ENCODE data around the gene MPZL1.

The MPZL1 gene

DNA sequence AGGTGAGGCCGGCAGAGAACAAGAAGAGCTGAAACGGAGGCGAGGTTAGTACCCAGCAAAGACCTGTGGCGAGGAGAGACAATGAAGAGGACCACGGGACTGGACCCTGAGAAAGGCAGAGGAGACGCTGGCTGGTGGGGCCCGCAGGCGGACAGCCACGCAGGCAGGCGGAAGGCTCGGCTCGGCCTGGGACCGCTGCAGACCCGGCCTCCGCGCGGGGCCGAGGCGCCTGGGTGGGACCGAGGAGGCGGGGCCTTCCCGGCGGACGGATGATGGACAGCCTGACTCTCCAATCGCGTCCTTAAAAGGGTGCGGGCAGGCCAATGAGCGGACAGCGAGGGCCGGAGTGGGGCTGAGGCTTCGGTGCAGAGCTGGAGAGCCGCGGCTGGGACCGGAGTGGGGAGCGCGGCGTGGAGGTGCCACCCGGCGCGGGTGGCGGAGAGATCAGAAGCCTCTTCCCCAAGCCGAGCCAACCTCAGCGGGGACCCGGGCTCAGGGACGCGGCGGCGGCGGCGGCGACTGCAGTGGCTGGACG lies at the start of gene MPZL1:
MPZL1 (plus strand) TSS at position 366 of the 535 bp plus-strand sequence. CDS start 170 bp downstream, outside the sequence.
- Mint-ChIP-seq H3K27ac (peak within 1 kb of the TSS; percentile 86), H3K9me3 (peaks cover 3% of the 10 kb centered on the region), H3K4me1 (peaks cover 45% of the 10 kb centered on the region), H3K36me3 (peaks cover 5% of the 10 kb centered on the region), H3K4me3 (peak within 1 kb of the TSS; percentile 92), H3K27me3 (no peaks in the 10 kb centered on the region)
- peak; percentile 94 for ATAC-seq (ENCODE audit: low read depth)
- DNase-seq (ENCODE audit: low spot score in 2 of 2) = peak; percentile 96 to 99

DNA sequence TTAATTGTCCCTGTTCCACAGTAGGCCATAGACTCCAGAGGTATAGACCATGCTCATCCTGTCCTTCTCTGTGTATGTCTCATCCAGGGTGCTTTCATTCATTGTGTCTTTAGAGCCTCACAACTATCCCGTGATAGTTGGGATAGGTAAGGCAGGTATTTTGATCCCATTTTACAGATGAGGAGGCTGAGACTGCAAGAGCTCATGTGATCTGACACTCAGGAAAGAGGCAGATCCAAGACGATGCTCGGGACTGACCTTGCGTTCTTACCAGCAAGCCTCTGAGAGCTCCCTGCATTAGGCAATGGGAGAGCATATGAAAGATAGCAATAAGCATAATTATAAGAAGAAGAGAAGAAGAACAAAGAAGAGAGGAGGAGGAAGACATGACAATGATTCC lies 49.0 kb upstream of the MPZL1 start:
- Mint-ChIP-seq H3K9me3 (no peaks in the 10 kb centered on the region), H3K4me1 (peaks cover 64% of the 10 kb centered on the region), H3K4me3 (no peak overlapping the region), H3K27ac (peak overlapping the region; percentile 45), H3K36me3 (peaks cover 47% of the 10 kb centered on the region), H3K27me3 (no peaks in the 10 kb centered on the region)
- DNase-seq (ENCODE audit: low spot score in 2 of 2) = no peak
- no peak for ATAC-seq (ENCODE audit: low read depth)

DNA sequence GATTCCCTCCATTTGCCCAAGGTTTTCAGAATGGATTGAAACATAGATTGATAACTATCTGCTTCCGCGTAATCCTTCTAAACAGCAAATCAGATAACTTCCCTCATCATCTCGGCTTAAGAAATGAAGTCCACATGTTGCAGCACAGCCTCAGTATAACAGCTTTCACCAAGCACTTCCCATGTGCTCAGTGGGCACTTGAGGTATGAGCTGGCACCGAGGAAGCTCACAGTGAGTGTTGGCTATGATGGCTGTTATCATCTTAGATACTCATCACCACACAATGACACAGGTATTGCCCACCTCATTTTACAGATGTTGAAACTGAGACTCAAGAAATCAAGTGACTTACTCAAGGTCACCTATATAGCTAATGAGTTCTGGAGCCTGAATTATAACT lies 48.5 kb upstream of the MPZL1 start:
- Mint-ChIP-seq H3K9me3 (no peaks in the 10 kb centered on the region), H3K4me3 (no peak overlapping the region), H3K36me3 (peaks cover 46% of the 10 kb centered on the region), H3K27ac (peak overlapping the region; percentile 12), H3K4me1 (peaks cover 63% of the 10 kb centered on the region), H3K27me3 (no peaks in the 10 kb centered on the region)
- ATAC-seq (ENCODE audit: low read depth) (no peak), DNase-seq (ENCODE audit: low spot score in 2 of 2) (no peak)

DNA sequence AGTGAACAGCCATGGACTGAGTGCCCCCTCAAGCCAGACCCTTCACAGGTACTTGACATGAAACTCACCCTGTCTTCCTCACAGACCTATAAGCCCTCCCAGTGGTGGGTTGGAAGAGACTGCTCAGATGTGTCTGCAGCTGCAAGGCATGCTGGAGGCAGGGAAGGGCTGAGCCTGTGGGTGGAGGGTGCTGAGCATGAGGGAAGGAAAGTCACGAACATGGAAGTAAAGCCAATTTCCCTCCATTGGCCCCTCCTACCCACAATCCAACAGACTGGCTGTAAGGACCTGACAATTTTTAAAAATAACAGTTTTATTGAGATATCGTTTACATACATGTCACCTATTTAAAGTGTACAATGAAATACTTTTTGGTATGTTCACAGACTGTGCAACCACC lies 47.6 kb upstream of the MPZL1 start:
- no peaks in the 10 kb centered on the region for H3K27me3 Mint-ChIP-seq
- H3K9me3 Mint-ChIP-seq = no peaks in the 10 kb centered on the region
- H3K4me3 Mint-ChIP-seq = no peak overlapping the region
- H3K36me3 Mint-ChIP-seq = peaks cover 43% of the 10 kb centered on the region
- DNase-seq (ENCODE audit: low spot score in 2 of 2) (no peak), ATAC-seq (ENCODE audit: low read depth) (no peak)
- H3K27ac Mint-ChIP-seq = peak overlapping the region; percentile 43
- peaks cover 55% of the 10 kb centered on the region for H3K4me1 Mint-ChIP-seq

DNA sequence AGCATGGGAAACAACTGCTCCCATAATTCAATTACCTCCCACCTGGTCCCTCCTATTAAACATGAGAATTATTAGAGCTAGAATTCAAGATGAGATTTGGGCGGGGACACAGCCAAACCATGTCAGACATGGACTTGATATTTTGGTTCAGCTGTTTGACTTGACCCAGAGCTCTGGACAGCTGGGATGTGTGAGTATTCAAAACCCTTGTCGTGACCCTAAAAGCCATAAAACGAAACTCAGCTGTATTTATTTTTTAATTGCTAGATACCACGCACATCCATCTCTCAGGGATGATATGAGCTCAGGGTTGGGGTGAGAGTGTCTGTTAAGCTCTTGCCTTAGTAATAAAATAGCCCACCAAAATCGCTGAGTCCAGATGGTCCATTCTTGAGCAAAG lies 46.3 kb upstream of the MPZL1 start:
- no peak for ATAC-seq (ENCODE audit: low read depth)
- no peak overlapping the region for H3K27ac Mint-ChIP-seq

DNA sequence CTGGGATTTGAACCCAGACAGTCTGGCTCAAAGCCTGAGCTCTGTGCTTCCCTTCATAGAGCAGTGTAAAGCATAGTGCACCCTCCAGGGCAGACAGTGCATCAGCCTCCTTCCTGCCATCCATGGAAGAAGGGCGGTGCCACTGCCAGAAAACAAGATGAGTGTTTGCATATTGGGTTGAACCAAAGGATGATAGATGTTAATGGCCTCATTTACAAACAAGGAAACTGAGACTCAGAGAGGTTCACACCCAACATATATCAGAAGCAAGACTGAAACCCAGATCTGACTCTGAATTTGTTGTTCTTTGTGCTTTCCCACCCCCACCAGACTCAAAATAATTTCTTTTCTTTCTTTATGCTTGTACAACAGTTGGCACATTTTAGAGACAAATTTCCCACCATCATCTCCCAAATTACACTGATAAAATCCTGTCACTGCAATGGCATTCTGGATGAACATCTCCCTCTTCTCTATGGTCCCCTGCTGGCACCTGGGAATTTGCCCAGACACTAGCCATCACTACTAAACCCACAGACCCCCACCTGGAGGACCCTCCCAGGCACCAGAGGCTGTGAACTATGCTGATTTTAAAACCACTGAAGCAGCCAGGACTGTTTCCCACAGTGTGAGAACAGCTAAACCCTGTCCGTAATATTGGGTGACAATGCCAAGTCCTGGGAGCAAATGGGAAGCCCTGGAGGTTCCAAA lies 45.4 kb upstream of the MPZL1 start:
- Mint-ChIP-seq H3K4me3 (no peak overlapping the region), H3K27ac (no peak overlapping the region), H3K27me3 (no peaks in the 10 kb centered on the region), H3K4me1 (peaks cover 36% of the 10 kb centered on the region), H3K9me3 (no peaks in the 10 kb centered on the region), H3K36me3 (peaks cover 36% of the 10 kb centered on the region)
- DNase-seq (ENCODE audit: low spot score in 2 of 2) = no peak
- peak; percentile 34 for ATAC-seq (ENCODE audit: low read depth)

More for the DNA sequence above, 46.3 kb upstream of the MPZL1 start:
- no peaks in the 10 kb centered on the region for H3K9me3 Mint-ChIP-seq
- DNase-seq (ENCODE audit: low spot score in 2 of 2) = no peak
- peaks cover 45% of the 10 kb centered on the region for H3K4me1 Mint-ChIP-seq
- no peaks in the 10 kb centered on the region for H3K27me3 Mint-ChIP-seq
- peaks cover 41% of the 10 kb centered on the region for H3K36me3 Mint-ChIP-seq
- H3K4me3 Mint-ChIP-seq = no peak overlapping the region

DNA sequence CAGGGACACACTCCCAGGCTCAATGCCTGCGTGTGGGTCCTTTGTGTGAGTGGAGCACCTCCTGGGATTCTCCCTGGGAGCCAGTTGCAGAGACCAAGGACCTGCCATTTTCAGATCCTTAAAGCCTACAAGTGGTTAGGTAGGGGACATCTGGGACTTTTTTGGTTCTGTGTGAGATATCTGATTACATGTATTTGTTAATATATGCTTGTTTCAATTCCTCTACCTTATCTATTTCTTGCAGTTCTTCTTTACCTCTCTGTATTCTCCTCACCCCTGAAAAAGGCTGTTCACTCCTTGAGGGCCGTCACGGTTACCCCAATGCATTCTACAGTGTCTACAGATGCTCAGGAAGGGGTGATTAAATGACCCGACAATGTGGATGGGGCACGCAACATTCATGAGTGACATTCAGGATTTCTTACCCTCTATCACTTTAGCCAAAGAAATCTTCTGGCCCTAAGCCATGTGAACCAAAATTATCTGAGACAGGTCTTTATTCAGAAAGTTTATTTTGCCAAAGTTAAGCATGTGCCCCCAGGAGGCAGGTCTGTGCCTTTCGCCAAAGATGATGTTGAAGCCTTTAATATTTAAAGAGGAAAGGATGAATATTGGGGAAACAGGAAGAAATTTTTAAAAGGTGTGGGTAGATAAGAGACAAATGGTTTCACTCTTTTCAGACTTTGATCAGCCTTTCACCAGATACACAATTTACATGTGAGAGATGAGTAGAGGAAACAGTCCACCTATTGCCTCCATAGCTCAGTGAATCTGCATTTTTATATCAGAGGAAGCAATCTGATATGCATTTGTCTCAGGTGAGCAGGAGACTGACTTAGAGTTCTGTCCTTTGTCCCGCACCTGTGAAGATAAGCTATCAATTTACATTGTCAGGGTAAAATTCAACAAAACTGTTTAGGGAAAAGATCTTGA lies 44.6 kb upstream of the MPZL1 start:
- Mint-ChIP-seq H3K4me3 (peak overlapping the region; percentile 15), H3K27ac (no peak overlapping the region), H3K9me3 (no peaks in the 10 kb centered on the region), H3K27me3 (no peaks in the 10 kb centered on the region), H3K36me3 (peaks cover 30% of the 10 kb centered on the region), H3K4me1 (peaks cover 30% of the 10 kb centered on the region)
- ATAC-seq (ENCODE audit: low read depth) (peak; percentile 43), DNase-seq (ENCODE audit: low spot score in 2 of 2) (no peak)

DNA sequence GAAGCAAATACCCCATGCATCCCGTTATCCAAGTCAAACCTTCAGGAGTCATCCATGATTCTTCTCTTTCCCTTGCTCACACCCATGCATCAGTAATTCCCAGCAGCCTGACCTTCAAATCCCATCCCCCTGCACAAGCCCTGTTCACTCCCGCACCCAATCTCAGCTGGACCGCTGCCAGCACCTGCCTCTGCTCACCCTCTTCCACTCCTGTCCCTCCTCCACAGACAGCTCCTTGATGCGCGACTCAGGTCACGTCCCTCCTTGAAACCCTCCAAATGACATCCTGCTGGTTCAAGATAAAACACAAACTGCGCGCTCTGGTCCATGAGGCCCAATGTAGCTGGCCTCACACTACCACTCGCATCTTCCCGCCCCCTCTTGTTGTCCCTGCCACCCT lies 43.4 kb upstream of the MPZL1 start:
- Mint-ChIP-seq H3K36me3 (peaks cover 26% of the 10 kb centered on the region), H3K4me3 (no peak overlapping the region), H3K4me1 (peaks cover 23% of the 10 kb centered on the region), H3K9me3 (no peaks in the 10 kb centered on the region), H3K27me3 (no peaks in the 10 kb centered on the region), H3K27ac (no peak overlapping the region)
- ATAC-seq (ENCODE audit: low read depth) (no peak), DNase-seq (ENCODE audit: low spot score in 2 of 2) (no peak)

DNA sequence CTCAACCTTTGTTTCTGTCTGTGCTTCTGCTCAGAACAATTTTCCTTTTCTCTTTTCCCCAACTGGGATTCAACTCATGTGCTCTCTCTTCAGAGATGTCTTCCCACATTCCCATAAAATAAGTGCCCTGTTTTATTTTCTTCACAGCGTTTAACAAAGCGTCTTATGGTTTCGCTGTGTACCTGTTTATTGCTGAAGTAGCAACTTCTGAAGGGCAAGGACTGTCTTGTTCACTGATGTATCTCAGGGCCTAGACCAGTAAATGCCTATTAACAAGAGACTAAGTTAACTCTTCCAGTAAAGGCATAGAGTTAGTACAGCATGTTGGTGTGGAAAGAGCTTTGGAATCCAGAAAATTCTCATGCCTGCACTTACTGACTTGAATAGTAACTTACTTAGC lies 42.9 kb upstream of the MPZL1 start:
- ATAC-seq (ENCODE audit: low read depth) (no peak), DNase-seq (ENCODE audit: low spot score in 2 of 2) (no peak)
- Mint-ChIP-seq H3K9me3 (no peaks in the 10 kb centered on the region), H3K4me3 (no peak overlapping the region), H3K36me3 (peaks cover 24% of the 10 kb centered on the region), H3K4me1 (peaks cover 19% of the 10 kb centered on the region), H3K27ac (no peak overlapping the region), H3K27me3 (no peaks in the 10 kb centered on the region)

DNA sequence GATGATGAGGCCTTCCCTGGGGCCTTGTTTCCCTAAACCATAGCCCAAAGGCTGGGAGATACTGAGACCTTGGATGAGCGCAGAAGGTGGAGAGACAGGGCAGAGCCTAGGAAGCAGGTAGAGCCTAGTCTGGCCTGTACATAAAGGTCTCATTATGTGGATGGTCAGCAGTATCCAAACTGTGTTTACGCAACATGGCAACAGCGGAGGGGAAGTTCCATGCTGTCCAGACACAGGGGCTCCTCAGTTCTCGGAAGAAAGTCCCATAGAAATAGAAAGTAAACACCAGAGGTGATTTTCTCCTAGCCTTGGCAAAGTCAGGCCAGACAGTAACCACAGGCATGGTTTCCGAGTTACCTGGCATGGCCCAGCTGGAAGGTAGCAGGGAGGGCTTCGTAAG lies 42.1 kb upstream of the MPZL1 start:
- no peak overlapping the region for H3K4me3 Mint-ChIP-seq
- no peak overlapping the region for H3K27ac Mint-ChIP-seq
- H3K4me1 Mint-ChIP-seq = peaks cover 15% of the 10 kb centered on the region
- peaks cover 22% of the 10 kb centered on the region for H3K36me3 Mint-ChIP-seq
- no peak for ATAC-seq (ENCODE audit: low read depth)
- no peak for DNase-seq (ENCODE audit: low spot score in 2 of 2)
- no peaks in the 10 kb centered on the region for H3K9me3 Mint-ChIP-seq
- H3K27me3 Mint-ChIP-seq = no peaks in the 10 kb centered on the region

DNA sequence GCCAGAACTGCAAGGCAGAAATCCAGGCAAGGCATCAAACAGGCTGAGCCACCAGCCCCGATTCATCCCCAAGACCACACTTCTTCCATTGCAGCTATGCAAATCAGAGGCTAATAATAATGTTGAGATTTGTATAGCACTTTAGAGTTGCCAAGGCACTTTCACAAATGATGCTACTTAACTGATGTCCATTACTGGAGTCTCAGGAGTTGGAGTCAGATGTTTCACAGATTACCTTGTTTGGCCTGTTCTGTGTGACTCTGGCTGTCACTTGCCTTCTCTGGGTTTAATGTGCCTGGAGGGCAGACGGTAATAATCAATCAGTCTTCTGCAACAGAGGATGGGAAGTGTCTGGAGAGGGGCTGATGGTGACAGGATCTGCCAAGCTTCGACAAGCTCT lies 40.8 kb upstream of the MPZL1 start:
- DNase-seq (ENCODE audit: low spot score in 2 of 2) (no peak), ATAC-seq (ENCODE audit: low read depth) (no peak)
- H3K4me1 Mint-ChIP-seq = peaks cover 19% of the 10 kb centered on the region
- peaks cover 31% of the 10 kb centered on the region for H3K36me3 Mint-ChIP-seq
- H3K4me3 Mint-ChIP-seq = no peak overlapping the region
- H3K27me3 Mint-ChIP-seq = no peaks in the 10 kb centered on the region
- no peak overlapping the region for H3K27ac Mint-ChIP-seq
- H3K9me3 Mint-ChIP-seq = no peaks in the 10 kb centered on the region

DNA sequence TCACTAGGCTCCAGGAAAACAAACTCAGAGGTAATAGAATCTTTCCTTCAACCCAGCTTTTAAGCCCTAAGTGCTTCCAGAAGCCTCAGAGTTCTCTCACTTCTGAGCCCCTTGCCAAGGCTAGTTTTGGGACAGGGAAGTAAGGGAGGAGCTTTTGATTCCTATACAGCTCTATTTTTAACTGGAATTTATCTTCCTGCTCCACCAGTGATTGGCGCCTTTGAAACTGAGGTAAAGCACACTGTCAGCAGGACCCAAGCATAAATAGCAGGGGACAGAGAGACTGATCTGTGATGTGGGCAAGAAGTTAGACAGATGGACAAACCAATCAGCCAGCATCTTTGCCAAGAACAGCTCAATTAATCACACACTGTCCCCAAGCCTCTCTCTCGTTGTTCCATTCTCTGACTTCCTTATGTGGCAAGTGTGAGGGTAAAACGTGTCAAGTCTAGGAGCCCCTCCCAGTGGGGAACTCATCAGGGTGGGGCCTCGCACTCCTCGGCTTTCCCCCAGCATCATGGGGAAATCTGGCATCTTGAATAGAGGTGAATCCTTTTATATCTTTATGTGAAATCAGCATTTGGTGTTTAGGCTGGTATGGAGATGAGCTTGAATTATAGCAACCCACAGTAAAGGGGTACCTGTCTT lies 40.2 kb upstream of the MPZL1 start:
- no peak overlapping the region for H3K4me3 Mint-ChIP-seq
- peaks cover 17% of the 10 kb centered on the region for H3K4me1 Mint-ChIP-seq
- H3K27me3 Mint-ChIP-seq = no peaks in the 10 kb centered on the region
- ATAC-seq (ENCODE audit: low read depth) = peak; percentile 35
- no peaks in the 10 kb centered on the region for H3K9me3 Mint-ChIP-seq
- peaks cover 31% of the 10 kb centered on the region for H3K36me3 Mint-ChIP-seq
- no peak overlapping the region for H3K27ac Mint-ChIP-seq
- DNase-seq (ENCODE audit: low spot score in 2 of 2) = no peak

DNA sequence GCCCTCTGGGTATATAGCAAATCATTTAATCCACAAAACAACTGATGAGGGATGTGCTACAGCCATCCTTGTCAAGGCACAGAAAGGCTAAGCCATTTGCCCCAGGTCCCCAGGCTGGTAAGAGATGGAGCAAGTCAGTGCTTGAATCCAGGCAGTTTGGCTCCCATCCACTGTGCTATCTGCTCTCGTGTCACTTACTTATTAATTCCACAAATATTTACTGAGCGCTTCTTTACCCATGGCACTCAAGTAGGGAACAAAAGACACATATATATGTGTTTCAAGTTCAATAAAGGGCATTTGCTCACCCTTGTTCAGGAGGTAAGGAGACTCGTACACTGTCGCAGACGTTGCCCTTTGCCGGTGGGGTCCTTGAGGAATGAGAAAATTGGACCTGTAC lies 38.6 kb upstream of the MPZL1 start:
- Mint-ChIP-seq H3K36me3 (peaks cover 28% of the 10 kb centered on the region), H3K9me3 (no peaks in the 10 kb centered on the region), H3K27me3 (no peaks in the 10 kb centered on the region), H3K4me3 (no peak overlapping the region), H3K4me1 (peaks cover 23% of the 10 kb centered on the region), H3K27ac (no peak overlapping the region)
- DNase-seq (ENCODE audit: low spot score in 2 of 2) (no peak), ATAC-seq (ENCODE audit: low read depth) (no peak)

Data from memory B cell (primary cell).